Fibroblast of lung (primary cell): ENCODE results near the gene CMSS1.

ENCODE experiments used
- EZH2 ChIP-seq: IDR thresholded peaks from 2 replicates; pipeline ENCODE4 v1.5.1; 2012; ENCODE audit warnings: low read length, control low read depth, mild to moderate bottlenecking; ENCODE audit errors: missing control alignments
- TF ChIP-seq, protein P1 (sequence below), 2 donors: IDR thresholded peaks in 1 of 2; conservative IDR thresholded peaks in 1 of 2; 1 replicate in 1 of 2; 2 replicates in 1 of 2; pipeline ENCODE4 v1.5.1; 2011 to 2012; ENCODE audit warnings: low read length in 2 of 2, control low read depth in 1 of 2, inconsistent platforms in 1 of 2, low read depth in 1 of 2, mild to moderate bottlenecking in 1 of 2

DNA sequence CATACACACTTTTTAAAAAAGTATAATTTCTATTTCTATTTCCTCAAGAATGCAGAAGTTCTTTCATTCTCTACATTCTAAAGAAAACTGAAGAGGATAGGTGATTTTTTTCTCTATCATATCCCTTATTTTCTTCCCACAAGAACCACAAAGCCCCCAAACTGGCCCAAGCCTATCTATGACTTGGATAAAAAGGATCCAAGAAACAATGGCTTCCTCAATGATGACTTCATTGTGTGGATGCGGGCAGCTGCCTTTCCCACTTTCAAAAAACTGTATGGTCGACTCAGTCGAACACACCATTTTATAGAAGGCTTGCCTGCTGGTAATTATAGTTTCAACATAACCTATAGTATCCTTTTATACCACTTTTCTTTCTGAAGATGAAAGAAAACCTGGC, 390.2 kb downstream of the CMSS1 start:
- TF ChIP-seq, protein P1, sequence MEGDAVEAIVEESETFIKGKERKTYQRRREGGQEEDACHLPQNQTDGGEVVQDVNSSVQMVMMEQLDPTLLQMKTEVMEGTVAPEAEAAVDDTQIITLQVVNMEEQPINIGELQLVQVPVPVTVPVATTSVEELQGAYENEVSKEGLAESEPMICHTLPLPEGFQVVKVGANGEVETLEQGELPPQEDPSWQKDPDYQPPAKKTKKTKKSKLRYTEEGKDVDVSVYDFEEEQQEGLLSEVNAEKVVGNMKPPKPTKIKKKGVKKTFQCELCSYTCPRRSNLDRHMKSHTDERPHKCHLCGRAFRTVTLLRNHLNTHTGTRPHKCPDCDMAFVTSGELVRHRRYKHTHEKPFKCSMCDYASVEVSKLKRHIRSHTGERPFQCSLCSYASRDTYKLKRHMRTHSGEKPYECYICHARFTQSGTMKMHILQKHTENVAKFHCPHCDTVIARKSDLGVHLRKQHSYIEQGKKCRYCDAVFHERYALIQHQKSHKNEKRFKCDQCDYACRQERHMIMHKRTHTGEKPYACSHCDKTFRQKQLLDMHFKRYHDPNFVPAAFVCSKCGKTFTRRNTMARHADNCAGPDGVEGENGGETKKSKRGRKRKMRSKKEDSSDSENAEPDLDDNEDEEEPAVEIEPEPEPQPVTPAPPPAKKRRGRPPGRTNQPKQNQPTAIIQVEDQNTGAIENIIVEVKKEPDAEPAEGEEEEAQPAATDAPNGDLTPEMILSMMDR (conservative IDR thresholded peaks at IDR 0.05 in 1 of 2, IDR thresholded peaks at IDR 0.05 in 1 of 2; ENCODE audit: low read depth in 1 of 2, low read length in 2 of 2), result no peak
- no peak for TF ChIP-seq EZH2
